Peyer's patch (tissue), 4 donors: ENCODE measurements around the gene CRADD. TPM values are rescaled to one million over a fixed set of nuclear protein-coding genes. Genes with fewer than 3 reads are reported as not detected.

Experiments
- DNase-seq, 3 donors: peaks; one replicate each; pipeline ENCODE4 v3.0.0-alpha.2; 2017 to 2019
- H3K27ac ChIP-seq, 4 donors: fragments of 200-600 bp; sonication (generic); one replicate each; pipeline ENCODE4 v1.5.1; 2016 to 2019
- H3K27me3 ChIP-seq, 2 donors: fragments of 200-600 bp; sonication (generic); one replicate each; pipeline ENCODE4 v1.5.1; 2019
- H3K36me3 ChIP-seq, 3 donors: fragments of 200-600 bp; sonication (generic); one replicate each; pipeline ENCODE4 v1.5.1; 2016 to 2019
- H3K4me1 ChIP-seq, 4 donors: fragments of 200-600 bp; sonication (generic); one replicate each; pipeline ENCODE4 v1.5.1; 2016 to 2019
- H3K4me3 ChIP-seq, 4 donors: fragments of 200-600 bp; sonication (generic); 1 replicate in 3 of 4; 2 replicates in 1 of 4; pipeline ENCODE4 v1.5.1; 2016 to 2019; ENCODE audit warnings: mild to moderate bottlenecking in 1 of 4
- H3K9me3 ChIP-seq, 4 donors: fragments of 200-600 bp; sonication (generic); one replicate each; pipeline ENCODE4 v1.5.1; 2016 to 2019; ENCODE audit warnings: mild to moderate bottlenecking in 1 of 4
- POLR2A ChIP-seq, 2 donors: fragments of 450-650 bp; IDR thresholded peaks; one replicate each; pipeline ENCODE4 v1.5.1; 2017; ENCODE audit warnings: antibody characterized with exemption in 2 of 2, mild to moderate bottlenecking in 2 of 2, moderate library complexity in 2 of 2
- total RNA-seq, 4 donors: library from RNA; depleted of rRNA; stranded (reverse); fragments of >200 nt; gene quantifications; one replicate each; pipeline ENCODE4 v1.1.0, GENCODE V29; 2016
- TF ChIP-seq, protein P1 (sequence below), 6 experiments: fragments of 450-650 bp in 4 of 6; fragments of 200-600 bp in 2 of 6; sonication (generic) in 1 of 6; IDR thresholded peaks; one replicate each; pipeline ENCODE4 v1.5.1; 2017 to 2019; ENCODE audit warnings: antibody characterized with exemption in 6 of 6, mild to moderate bottlenecking in 3 of 6, moderate library complexity in 1 of 6

CRADD gene
- total RNA-seq, 4 donors from 2014 or later, result 66.3 to 128 (median 89.4) TPM

DNA sequence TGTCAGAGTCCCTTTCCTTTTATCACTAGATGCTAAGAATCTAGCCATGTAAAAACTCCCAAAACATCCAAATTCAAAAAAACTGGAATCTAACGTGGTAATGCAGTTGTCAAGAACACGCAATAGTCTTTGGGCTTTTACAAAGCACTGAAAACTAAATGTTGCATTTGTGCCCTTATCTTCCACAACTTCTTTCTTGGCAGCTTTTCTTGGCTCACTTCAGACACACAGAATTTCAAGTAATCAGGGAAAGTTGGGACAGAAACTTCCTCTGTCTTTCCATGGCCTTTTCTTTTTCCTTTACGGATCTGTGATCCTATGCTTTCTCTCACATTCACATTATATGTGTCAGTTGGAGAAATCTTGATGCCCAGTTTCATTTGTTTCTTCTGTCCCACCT is 136.0 kb downstream of the CRADD start:
- Histone ChIP-seq H3K4me3 (no peak overlapping the region), H3K9me3 (no peaks in the 10 kb centered on the region), H3K27ac (peak overlapping the region; percentile 33 to 74 (median 66)), H3K36me3 (no peaks in the 10 kb centered on the region), H3K27me3 (no peaks in the 10 kb centered on the region), H3K4me1 (peaks cover 0 to 10% (median 0%) of the 10 kb centered on the region in 4 donors)
- DNase-seq, result no peak
- TF ChIP-seq POLR2A (IDR thresholded peaks at IDR 0.05), result no peak
- TF ChIP-seq, protein P1, sequence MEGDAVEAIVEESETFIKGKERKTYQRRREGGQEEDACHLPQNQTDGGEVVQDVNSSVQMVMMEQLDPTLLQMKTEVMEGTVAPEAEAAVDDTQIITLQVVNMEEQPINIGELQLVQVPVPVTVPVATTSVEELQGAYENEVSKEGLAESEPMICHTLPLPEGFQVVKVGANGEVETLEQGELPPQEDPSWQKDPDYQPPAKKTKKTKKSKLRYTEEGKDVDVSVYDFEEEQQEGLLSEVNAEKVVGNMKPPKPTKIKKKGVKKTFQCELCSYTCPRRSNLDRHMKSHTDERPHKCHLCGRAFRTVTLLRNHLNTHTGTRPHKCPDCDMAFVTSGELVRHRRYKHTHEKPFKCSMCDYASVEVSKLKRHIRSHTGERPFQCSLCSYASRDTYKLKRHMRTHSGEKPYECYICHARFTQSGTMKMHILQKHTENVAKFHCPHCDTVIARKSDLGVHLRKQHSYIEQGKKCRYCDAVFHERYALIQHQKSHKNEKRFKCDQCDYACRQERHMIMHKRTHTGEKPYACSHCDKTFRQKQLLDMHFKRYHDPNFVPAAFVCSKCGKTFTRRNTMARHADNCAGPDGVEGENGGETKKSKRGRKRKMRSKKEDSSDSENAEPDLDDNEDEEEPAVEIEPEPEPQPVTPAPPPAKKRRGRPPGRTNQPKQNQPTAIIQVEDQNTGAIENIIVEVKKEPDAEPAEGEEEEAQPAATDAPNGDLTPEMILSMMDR (IDR thresholded peaks at IDR 0.05), result no peak

- Histone ChIP-seq H3K27ac (peak overlapping the region; percentile 33 to 74 (median 66)), H3K4me1 (peaks cover 0 to 10% (median 0%) of the 10 kb centered on the region in 4 donors), H3K9me3 (no peaks in the 10 kb centered on the region), H3K36me3 (no peaks in the 10 kb centered on the region), H3K27me3 (no peaks in the 10 kb centered on the region), H3K4me3 (no peak overlapping the region)
- no peak for TF ChIP-seq POLR2A (IDR thresholded peaks at IDR 0.05)
- TF ChIP-seq, protein P1 (IDR thresholded peaks at IDR 0.05), result no peak
- peak in 1 of 3 donors; percentile 74 for DNase-seq
Observed at GRCh38 chr12:93813972-93814821, 137.0 kb downstream of the CRADD start.

DNA sequence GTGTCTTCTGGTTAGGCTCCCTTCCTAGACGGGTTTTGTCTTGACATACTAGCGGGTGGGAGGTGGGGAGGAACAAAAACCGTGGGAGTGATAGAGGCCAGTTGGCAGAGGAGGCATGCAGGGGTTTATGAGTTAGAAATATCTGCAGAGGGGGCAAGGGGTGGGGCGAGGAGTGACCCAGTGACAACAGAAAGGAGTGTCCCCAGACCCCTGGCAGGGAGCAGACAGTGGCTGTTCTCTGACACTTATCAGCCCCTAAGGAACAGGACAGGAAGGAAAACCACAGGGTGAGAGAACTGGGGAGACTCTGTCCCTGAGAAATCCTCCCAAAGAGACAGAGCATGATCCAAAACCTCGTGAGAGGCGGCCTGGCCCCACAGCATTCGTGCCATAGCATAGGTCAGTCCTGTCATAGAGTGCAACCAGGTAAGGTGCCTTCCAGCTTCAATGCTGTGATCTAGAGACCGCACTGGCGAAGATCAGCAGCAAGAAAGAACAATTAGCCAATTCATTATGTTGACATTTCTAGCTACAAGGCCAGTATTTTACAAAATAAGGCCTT is 141.4 kb downstream of the CRADD start:
- peaks cover 0 to 4% (median 0%) of the 10 kb centered on the region in 4 donors for H3K4me1 ChIP-seq
- no peak overlapping the region for H3K4me3 ChIP-seq
- no peak for DNase-seq
- TF ChIP-seq, protein P1 (IDR thresholded peaks at IDR 0.05), result no peak
- no peak for TF ChIP-seq POLR2A (IDR thresholded peaks at IDR 0.05)
- no peaks in the 10 kb centered on the region for H3K27me3 ChIP-seq
- H3K27ac ChIP-seq, result peak overlapping the region in 3 of 4 donors; percentile 25 to 62 (median 59)
- H3K9me3 ChIP-seq, result no peaks in the 10 kb centered on the region
- no peaks in the 10 kb centered on the region for H3K36me3 ChIP-seq

GRCh38 chr12:93819050-93819491 is 141.9 kb downstream of the CRADD start:
- DNase-seq, result peak in 1 of 3 donors; percentile 66
- no peak for TF ChIP-seq POLR2A (IDR thresholded peaks at IDR 0.05)
- TF ChIP-seq, protein P1 (IDR thresholded peaks at IDR 0.05), result no peak
- Histone ChIP-seq H3K27ac (peak overlapping the region in 3 of 4 donors; percentile 11 to 62 (median 59)), H3K4me1 (no peaks in the 10 kb centered on the region), H3K36me3 (no peaks in the 10 kb centered on the region), H3K4me3 (no peak overlapping the region), H3K9me3 (no peaks in the 10 kb centered on the region), H3K27me3 (no peaks in the 10 kb centered on the region)

- DNase-seq, result no peak
- Histone ChIP-seq H3K36me3 (no peaks in the 10 kb centered on the region), H3K4me1 (no peaks in the 10 kb centered on the region), H3K27ac (no peak overlapping the region), H3K9me3 (no peaks in the 10 kb centered on the region), H3K4me3 (no peak overlapping the region), H3K27me3 (no peaks in the 10 kb centered on the region)
- TF ChIP-seq POLR2A (IDR thresholded peaks at IDR 0.05), result no peak
- TF ChIP-seq, protein P1 (IDR thresholded peaks at IDR 0.05), result no peak
Observed at GRCh38 chr12:93823616-93824391, 146.6 kb downstream of the CRADD start.
